NOMO-1 treated with DMSO at 0.1 percent for 48 hours (cell line): Measurements from ENCODE around the gene LRCH1.
A peak's percentile ranks its signal among the peaks of the same experiment; 100 is the strongest.

Experiments
- DNase-seq: peaks from one replicate; lab custom pipeline; 2025; ENCODE audit not compliant: unreplicated experiment; lab: John Stamatoyannopoulos, UW

Gene LRCH1

GRCh38 chr13:46663206-46664037 is 110.5 kb downstream of the LRCH1 start:
- no peak for DNase-seq

GRCh38 chr13:46664195-46664594 is 111.2 kb downstream of the LRCH1 start:
- DNase-seq = no peak

DNA sequence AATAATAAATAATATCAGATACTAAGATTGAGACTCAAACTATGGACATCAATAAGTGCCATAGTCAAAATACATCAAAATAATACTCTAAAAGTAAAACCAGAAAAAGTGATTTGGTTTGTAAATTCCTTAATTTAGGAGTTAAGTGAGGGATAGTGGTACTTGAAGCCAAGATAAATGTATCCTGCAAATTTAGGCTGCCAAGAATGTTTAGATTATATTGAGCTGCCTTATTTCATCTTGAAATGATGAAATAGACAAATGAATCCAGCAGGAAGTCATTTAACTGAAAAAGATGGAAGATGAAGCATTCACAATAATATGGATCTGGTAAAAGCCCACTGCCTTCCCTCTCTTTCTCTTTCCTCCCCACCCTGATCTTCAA is 112.3 kb downstream of the LRCH1 start:
- DNase-seq = no peak

DNA sequence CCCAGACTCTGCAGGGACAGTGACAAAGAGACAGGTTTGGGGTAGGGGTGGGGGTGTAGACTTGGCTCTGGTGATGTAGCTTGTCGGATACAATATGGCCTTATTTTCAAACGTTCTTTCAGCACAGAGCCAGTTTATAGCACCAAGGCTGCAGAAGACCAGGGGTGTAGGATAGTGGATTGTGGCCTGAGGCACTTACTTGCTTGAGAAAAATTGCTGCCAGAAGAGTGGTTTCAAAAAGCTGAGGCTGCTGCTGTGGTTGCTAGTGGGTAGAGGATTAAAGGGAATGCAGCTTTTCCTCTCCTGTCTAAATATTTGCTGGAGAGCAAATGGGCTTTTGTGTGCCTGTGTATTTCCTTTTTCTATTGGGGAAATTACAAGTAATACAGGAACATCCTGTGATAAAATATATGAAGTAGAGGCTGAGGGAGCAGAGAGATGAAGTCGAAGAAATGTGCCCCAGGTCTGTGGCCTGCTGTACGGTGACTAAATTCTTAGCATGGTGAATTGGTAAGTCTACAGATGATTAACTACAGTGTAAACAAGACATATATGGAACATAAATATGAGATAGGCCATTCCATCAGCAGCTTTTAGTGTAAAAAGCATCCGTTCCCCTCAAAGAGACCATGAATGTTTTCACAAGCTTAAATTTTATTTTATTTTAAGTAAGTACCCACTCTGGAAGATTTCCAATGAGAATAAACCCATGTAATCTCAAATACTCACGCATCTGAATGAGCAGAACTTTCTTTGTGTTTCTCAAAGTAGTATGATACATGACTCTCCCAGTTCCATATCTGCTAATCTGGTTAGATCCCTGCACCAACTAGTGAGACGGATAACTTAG is 112.9 kb downstream of the LRCH1 start:
- no peak for DNase-seq

DNA sequence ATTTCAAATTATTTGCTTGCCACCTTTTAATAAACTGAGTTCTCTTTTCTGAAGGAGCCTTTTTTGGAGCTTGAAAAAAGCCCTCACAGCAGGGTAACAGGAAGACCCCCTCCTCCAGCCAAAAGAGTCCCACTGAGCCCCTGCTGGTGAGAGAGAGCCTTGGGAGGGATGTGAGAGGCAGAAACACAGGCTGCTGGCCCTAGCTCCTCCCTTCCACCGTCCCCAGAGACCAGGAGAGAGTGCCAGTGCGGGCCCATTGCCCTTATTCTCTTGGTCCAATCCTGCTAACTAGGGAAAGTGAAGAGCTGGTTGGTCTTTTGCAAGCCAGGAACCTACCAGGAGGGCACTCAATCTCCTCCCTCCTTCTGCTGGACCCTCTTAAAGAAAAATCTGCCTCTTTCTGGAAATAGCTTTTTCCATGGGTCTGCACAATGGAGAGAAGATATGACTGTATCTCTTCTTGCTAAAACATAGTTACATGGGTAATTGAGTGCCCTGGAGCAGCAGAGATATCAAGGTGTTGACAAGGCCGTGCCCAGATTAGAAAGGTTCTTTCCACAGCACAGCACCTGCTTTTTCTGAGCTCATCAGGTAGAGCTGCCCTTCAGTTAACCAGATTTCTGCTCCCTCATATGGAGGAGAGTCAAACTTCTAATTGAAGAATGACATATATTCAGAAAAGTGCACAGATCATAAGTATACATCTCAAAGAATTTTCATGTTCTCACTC is 113.9 kb downstream of the LRCH1 start:
- DNase-seq = no peak

DNA sequence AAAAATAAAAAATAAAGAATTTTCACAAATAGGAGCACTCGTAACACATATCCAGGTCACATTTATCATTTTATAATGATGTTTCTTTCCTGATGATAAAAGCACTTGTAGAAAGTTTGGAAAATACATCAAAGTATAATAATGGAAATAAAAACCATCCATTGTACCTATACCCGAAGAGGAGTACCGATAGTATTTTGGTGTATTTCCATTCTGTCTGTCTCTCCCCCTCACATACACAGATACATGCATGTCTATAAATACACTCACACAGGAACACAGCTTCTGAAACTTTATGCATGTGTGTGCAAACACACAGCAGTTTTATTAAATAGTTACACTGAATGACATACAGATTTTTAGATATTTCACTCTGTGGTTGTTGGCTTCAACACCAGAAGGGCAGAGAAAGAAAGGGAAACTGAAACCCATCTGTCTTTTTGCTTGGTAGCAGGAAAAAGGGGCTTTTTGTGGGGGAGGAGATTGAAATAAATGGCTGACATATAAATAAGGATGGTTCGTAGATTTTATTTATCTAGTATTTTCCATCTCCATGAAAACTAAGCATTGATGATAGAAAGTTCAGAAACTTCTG is 114.8 kb downstream of the LRCH1 start:
- no peak for DNase-seq

GRCh38 chr13:46668302-46668720 is 115.3 kb downstream of the LRCH1 start:
- peak; percentile 29 for DNase-seq

- DNase-seq = no peak
These were observed 116.1 kb downstream of the LRCH1 start for GRCh38 chr13:46668931-46669525.

- DNase-seq = no peak
These were observed 119.5 kb downstream of the LRCH1 start for GRCh38 chr13:46672338-46673090.

- no peak for DNase-seq
These were observed 122.0 kb downstream of the LRCH1 start for GRCh38 chr13:46675016-46675415.

GRCh38 chr13:46676378-46676725 is 123.4 kb downstream of the LRCH1 start:
- DNase-seq = no peak

DNA sequence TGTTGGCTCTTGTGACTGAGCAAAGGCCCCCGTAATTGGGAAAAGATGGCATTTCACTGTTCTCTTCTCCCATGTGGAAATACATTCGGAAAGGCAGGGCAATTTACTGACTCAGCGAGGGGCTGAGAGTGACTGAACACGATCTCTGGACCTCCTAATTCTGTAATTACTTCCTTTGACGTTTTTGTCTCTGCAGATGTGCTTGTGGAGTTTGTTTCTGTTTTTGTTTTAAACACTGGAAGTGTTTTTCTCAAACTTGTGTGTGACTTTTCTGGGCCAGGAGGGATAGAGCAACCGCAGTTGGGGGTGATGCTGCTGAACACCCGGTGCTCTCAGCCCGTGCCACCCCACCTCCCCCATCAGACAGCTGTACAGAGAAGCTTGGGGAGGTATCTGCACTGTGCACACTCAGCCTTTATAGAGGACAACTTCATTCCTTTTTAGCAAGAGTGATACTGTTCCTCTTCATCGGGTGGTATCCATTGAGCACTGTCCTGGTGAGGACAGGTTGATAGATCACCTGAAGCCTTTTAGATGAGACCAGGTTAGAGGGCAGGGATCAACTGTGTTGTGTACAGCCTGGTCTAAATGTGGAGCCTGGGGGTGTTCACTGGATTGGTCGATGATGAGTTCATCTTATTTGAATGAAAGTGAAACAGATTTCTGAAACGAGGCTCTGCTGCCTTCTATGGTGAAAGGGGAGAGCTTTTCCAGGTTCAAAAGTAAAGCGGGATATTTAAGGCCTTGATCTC is 126.6 kb downstream of the LRCH1 start:
- peak; percentile 11 for DNase-seq

- no peak for DNase-seq
These were observed 129.0 kb downstream of the LRCH1 start for GRCh38 chr13:46682015-46682414.

DNA sequence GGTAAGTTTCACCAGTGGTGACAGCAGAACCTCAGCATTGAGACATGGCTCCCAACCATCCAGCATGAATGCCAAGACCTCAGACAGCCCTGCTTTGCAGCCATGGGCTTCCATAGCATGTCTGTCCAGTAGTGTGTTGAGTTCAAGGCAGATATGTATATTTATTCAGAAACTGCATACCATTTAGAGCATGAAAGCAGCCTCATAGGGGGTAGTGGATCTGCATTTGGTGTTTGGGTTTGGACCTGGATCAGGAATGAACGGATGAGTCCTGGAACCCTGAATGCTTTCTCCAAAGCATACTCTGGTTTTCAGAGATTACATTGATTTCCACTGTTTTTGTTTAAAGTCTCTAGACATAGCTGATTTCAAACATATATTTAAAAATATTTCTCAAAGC is 129.7 kb downstream of the LRCH1 start:
- DNase-seq = no peak

GRCh38 chr13:46683676-46684260 is 130.8 kb downstream of the LRCH1 start:
- DNase-seq = no peak

DNA sequence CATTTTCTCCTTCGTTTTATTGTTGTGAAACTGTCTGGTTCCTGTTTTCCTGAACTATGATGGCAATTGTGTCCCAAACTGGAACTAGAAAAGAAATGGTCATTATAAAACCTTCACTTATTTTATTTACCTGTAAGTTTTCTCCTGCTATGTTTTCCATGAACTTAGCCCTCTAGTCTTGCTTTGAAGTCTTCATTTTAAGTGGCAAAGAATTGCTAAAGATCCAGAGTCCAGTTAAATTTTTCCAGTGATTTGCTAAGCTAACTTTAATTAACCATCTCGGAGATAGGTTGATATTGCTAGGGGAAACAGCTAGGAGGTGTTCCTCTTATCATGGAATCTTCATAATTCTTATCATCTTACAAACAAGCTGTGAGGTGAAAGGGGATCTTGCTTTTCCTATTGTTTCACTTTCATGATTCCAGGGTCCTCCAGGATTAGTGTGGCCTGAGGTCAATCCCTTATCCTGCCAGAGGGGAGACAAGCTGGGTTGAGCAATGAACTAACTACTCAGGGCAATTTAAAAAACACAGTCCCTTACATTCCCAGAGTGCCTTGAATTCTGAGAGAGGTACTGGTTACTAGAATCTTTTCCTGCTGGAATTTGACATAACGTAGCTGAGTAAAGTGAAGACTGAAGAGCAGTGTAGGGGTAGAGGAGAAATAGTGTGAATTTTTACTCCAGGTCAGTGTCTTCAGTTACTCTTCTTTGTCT is 131.5 kb downstream of the LRCH1 start:
- DNase-seq = no peak

DNA sequence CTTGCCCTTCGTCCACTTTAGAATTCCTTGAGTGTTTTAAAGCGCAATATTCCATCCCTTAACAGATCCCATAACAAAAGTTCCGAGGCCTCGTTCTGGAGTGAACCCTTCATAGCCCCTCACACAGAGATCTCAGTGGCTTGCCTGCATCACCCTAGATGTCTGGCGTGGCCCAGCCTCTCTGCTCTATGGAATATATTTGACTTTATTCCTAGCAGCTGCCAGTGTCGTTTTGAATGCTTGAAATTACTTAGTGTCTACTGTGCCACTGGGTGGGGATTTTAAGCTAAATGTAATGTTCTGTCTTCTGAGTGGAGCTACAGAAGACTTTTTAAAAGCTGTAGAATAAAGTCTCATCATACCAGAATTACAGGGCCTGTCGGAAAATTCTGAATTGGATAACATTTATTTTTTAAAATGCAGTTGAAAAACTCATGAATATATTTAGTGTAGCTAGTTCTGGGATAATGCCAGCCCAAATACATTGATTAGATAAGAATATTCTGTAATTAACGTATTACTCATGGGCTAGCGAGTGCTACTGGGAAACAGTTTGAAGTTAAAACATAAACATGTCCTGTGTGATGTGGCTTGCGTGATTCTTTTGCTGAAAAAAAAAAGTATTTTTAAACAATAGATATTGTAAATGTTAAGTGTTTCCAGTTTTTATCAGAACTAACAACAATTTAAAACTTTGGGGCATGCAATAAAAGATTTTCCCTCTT is 132.2 kb downstream of the LRCH1 start:
- no peak for DNase-seq

- DNase-seq = no peak
These were observed 133.2 kb downstream of the LRCH1 start for GRCh38 chr13:46686171-46686570.
